Karpas-422 (cell line): ENCODE measurements around the gene BCL2L12. TPM values are rescaled to one million over a fixed set of nuclear protein-coding genes. Genes with fewer than 3 reads are reported as not detected.

Experiments
- DNase-seq: peaks from one replicate; pipeline ENCODE4 v3.0.0-alpha.2; 2015
- H2AFZ ChIP-seq: fragments of 200-600 bp; sonication (generic); 2 replicates; pipeline ENCODE4 v1.6.1; 2014; ENCODE audit warnings: antibody characterized with exemption, low read length, mixed read lengths
- H3K27ac ChIP-seq: fragments of 200-600 bp; sonication (generic); 2 replicates; pipeline ENCODE4 v1.5.1; 2014; ENCODE audit warnings: mild to moderate bottlenecking, low read length, moderate library complexity
- H3K27me3 ChIP-seq: fragments of 200-600 bp; sonication (generic); 2 replicates; pipeline ENCODE4 v1.6.1; 2014; ENCODE audit warnings: low read length, mixed read lengths
- H3K36me3 ChIP-seq: fragments of 200-600 bp; sonication (generic); 2 replicates; pipeline ENCODE4 v1.6.1; 2014; ENCODE audit warnings: low read length, mixed read lengths; ENCODE audit not compliant: insufficient read depth
- H3K4me1 ChIP-seq: fragments of 200-600 bp; sonication (generic); 2 replicates; pipeline ENCODE4 v1.6.1; 2014; ENCODE audit warnings: mild to moderate bottlenecking, low read length, mixed read lengths
- H3K4me2 ChIP-seq: fragments of 200-600 bp; sonication (generic); 2 replicates; pipeline ENCODE4 v1.6.1; 2014; ENCODE audit warnings: low read length, low read depth, mild to moderate bottlenecking; ENCODE audit not compliant: poor library complexity, severe bottlenecking
- H3K4me3 ChIP-seq: fragments of 200-600 bp; sonication (generic); 2 replicates; pipeline ENCODE4 v1.5.1; 2014; ENCODE audit warnings: mild to moderate bottlenecking, antibody characterized with exemption, low read length, mixed read lengths
- H3K79me2 ChIP-seq: fragments of 200-600 bp; sonication (generic); 2 replicates; pipeline ENCODE4 v1.6.1; 2014; ENCODE audit warnings: mild to moderate bottlenecking, low read length, mixed read lengths
- H3K9ac ChIP-seq: fragments of 200-600 bp; sonication (generic); 2 replicates; pipeline ENCODE4 v1.6.0; 2014; ENCODE audit warnings: low read length
- H3K9me2 ChIP-seq: fragments of 200-600 bp; sonication (generic), shearing (Covaris generic); replicated peaks from 2 replicates; pipeline ENCODE4 v1.6.0; 2014; ENCODE audit warnings: mild to moderate bottlenecking, low read length, moderate library complexity; ENCODE audit not compliant: insufficient read depth
- H3K9me3 ChIP-seq: fragments of 300-700, 200-600 bp; sonication (generic); 2 replicates; pipeline ENCODE4 v1.6.1; 2014; ENCODE audit warnings: low read length, mixed read lengths
- H4K20me1 ChIP-seq: fragments of 200-600 bp; sonication (generic); 2 replicates; pipeline ENCODE4 v1.6.1; 2014; ENCODE audit warnings: mild to moderate bottlenecking, antibody characterized with exemption, low read length, low read depth; ENCODE audit not compliant: insufficient read depth
- total RNA-seq: library from RNA; depleted of rRNA; stranded (reverse); fragments of >200 nt; shearing (Covaris generic); gene quantifications from 2 replicates; pipeline ENCODE4 v1.2.3, GENCODE V29; 2014; ENCODE audit warnings: low replicate concordance

BCL2L12 gene
- total RNA-seq, 1 experiment from 2014 or later = 25.6 TPM

DNA sequence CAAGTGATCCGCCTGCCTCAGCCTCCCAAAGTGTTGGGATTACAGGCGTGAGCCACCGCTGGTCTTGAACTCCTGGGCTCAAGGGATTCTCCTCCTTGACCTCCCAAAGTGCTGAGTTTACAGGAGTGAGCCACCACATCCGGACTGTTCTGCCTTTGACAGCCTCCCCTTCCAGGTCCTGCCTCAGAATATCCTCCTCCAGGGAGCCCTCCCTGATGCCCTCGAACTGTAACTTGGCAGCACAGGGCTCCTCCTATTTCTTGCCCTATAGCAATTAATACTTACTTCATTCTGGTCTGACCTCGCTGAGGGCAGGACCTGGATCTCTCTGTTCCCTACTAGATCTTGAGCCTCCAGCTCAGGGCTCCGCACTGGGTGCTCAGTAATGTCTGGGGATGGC is 31.1 kb downstream of the BCL2L12 start:
- no peaks in the 10 kb centered on the region for H3K79me2 ChIP-seq
- H3K27me3 ChIP-seq = no peaks in the 10 kb centered on the region
- no peaks in the 10 kb centered on the region for H3K9me2 ChIP-seq
- H3K4me3 ChIP-seq = no peak overlapping the region
- H3K36me3 ChIP-seq = no peaks in the 10 kb centered on the region
- no peak overlapping the region for H3K9ac ChIP-seq
- no peaks in the 10 kb centered on the region for H3K9me3 ChIP-seq
- H3K4me2 ChIP-seq = no peak overlapping the region
- H4K20me1 ChIP-seq = no peaks in the 10 kb centered on the region
- H2AFZ ChIP-seq = no peak overlapping the region
- H3K27ac ChIP-seq = no peak overlapping the region
- no peaks in the 10 kb centered on the region for H3K4me1 ChIP-seq
- no peak for DNase-seq

DNA sequence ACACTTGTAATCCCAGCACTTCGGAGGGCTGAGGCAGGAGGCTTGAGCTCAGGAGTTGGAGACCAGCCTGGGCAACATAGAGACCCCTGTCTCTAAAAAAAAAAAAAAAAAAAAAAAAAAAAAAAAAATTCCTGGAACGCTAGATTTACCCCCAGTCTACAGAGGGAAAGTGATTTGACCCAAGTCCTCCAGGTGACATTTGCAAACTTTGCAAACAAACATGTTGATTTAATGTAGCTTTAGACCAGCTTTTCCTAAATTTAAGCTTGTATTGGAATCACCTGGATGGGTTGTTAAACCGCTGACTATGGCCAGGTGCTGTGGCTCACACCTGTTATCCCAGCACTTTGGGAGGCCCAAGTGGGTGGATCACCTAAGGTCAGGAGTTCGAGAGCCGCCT is 33.6 kb downstream of the BCL2L12 start:
- H3K36me3 ChIP-seq = no peaks in the 10 kb centered on the region
- H3K4me2 ChIP-seq = no peak overlapping the region
- no peaks in the 10 kb centered on the region for H3K9me2 ChIP-seq
- no peaks in the 10 kb centered on the region for H4K20me1 ChIP-seq
- H3K79me2 ChIP-seq = no peaks in the 10 kb centered on the region
- no peaks in the 10 kb centered on the region for H3K27me3 ChIP-seq
- DNase-seq = no peak
- H2AFZ ChIP-seq = no peak overlapping the region
- no peak overlapping the region for H3K4me3 ChIP-seq
- no peak overlapping the region for H3K27ac ChIP-seq
- H3K4me1 ChIP-seq = no peaks in the 10 kb centered on the region
- no peaks in the 10 kb centered on the region for H3K9me3 ChIP-seq
- no peak overlapping the region for H3K9ac ChIP-seq

DNA sequence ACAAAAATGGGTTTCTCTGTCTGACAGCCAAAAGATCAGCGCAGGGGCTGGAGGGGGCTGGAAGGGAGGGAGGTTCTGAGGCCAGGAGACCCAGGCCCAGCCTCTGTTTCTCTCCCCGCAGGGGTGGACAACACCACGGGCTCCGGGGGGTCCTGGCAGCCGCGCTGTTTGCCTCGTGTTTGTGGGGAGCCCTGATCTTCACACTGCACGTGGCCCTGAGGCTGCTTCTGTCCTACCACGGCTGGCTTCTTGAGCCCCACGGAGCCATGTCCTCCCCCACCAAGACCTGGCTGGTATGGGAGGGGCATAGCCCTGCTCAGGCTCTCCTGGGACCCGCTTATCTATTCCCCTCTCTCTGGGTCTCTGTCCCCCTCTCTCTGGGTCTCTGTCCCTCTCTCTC is 34.8 kb downstream of the BCL2L12 start:
- no peaks in the 10 kb centered on the region for H3K9me2 ChIP-seq
- H3K79me2 ChIP-seq = no peaks in the 10 kb centered on the region
- no peaks in the 10 kb centered on the region for H4K20me1 ChIP-seq
- no peaks in the 10 kb centered on the region for H3K4me1 ChIP-seq
- H3K9me3 ChIP-seq = no peaks in the 10 kb centered on the region
- H3K27ac ChIP-seq = no peak overlapping the region
- H3K4me2 ChIP-seq = no peak overlapping the region
- DNase-seq = no peak
- no peaks in the 10 kb centered on the region for H3K27me3 ChIP-seq
- no peak overlapping the region for H3K9ac ChIP-seq
- no peak overlapping the region for H3K4me3 ChIP-seq
- no peak overlapping the region for H2AFZ ChIP-seq
- no peaks in the 10 kb centered on the region for H3K36me3 ChIP-seq

DNA sequence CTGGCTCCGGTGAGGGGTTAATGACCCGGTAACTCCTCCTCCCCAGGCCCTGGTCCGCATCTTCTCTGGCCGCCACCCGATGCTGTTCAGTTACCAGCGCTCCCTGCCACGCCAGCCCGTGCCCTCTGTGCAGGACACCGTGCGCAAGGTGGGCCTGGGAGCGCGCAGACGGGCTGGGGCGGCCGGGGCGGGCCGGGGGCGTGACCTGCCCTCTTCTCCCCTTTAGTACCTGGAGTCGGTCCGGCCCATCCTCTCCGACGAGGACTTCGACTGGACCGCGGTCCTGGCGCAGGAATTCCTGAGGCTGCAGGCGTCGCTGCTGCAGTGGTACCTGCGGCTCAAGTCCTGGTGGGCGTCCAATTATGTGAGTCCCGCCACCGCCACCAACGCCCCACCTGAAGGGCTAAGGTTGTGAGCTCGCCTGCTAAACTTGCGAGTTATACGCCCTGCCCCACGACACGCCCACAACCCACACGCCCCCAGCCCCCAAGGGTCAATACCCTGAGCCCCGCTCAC is 35.6 kb downstream of the BCL2L12 start:
- no peak overlapping the region for H3K9ac ChIP-seq
- no peak overlapping the region for H3K4me2 ChIP-seq
- no peak overlapping the region for H2AFZ ChIP-seq
- no peaks in the 10 kb centered on the region for H3K4me1 ChIP-seq
- H3K4me3 ChIP-seq = no peak overlapping the region
- no peaks in the 10 kb centered on the region for H3K27me3 ChIP-seq
- H3K27ac ChIP-seq = no peak overlapping the region
- no peaks in the 10 kb centered on the region for H3K79me2 ChIP-seq
- no peaks in the 10 kb centered on the region for H3K9me3 ChIP-seq
- no peaks in the 10 kb centered on the region for H3K9me2 ChIP-seq
- no peaks in the 10 kb centered on the region for H3K36me3 ChIP-seq
- no peaks in the 10 kb centered on the region for H4K20me1 ChIP-seq
- DNase-seq = peak; percentile 53

DNA sequence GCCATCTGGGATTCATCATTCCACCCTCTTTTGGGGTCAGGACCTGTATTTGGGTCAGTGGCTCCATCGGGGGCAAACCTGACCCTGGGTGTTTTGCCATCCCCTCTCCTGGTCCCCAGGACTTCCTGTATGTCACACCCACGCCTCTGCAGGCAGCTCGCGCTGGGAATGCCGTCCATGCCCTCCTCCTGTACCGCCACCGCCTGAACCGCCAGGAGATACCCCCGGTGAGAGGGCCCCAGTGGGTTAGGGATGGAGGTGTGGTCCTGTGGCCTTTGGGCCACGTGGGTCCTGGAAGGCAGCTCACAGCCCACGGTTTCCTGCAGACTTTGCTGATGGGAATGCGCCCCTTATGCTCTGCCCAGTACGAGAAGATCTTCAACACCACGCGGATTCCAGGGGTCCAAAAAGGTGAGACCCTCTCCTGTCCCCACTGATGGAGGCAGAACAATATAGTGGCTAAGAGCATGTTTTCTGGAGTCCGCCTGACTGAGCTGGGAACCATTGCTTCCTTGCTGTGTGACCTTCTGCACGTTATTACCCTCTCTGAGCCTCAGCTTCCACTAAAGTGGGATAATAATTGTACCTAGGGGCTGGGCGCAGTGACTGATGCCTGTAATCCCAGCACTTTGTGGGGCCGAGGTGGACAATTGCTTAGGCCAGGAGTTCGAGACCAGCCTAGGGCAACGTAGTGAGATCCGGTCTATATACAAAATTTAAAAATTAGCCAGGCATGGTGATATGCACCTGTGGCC is 39.3 kb downstream of the BCL2L12 start:
- no peak overlapping the region for H3K27ac ChIP-seq
- no peak overlapping the region for H3K4me2 ChIP-seq
- H3K79me2 ChIP-seq = no peaks in the 10 kb centered on the region
- no peaks in the 10 kb centered on the region for H3K9me2 ChIP-seq
- H3K4me3 ChIP-seq = no peak overlapping the region
- no peak overlapping the region for H2AFZ ChIP-seq
- no peaks in the 10 kb centered on the region for H3K27me3 ChIP-seq
- no peak for DNase-seq
- no peaks in the 10 kb centered on the region for H3K4me1 ChIP-seq
- no peaks in the 10 kb centered on the region for H4K20me1 ChIP-seq
- no peaks in the 10 kb centered on the region for H3K36me3 ChIP-seq
- H3K9ac ChIP-seq = no peak overlapping the region
- H3K9me3 ChIP-seq = no peaks in the 10 kb centered on the region

DNA sequence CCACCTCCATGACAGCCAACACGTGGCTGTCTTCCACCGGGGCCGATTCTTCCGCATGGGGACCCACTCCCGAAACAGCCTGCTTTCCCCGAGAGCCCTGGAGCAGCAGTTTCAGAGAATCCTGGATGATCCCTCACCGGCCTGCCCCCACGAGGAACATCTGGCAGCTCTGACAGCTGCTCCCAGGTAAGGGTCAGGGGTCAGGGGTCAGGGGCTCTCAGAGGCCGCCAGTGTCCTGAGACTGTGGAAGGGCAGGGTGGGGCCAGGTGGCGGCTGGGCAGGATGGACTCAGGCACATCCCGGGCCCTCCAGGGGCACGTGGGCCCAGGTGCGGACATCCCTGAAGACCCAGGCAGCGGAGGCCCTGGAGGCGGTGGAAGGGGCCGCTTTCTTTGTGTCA is 40.2 kb downstream of the BCL2L12 start:
- Histone ChIP-seq H3K9ac (no peak overlapping the region), H4K20me1 (no peaks in the 10 kb centered on the region), H2AFZ (no peak overlapping the region), H3K4me1 (no peaks in the 10 kb centered on the region), H3K9me3 (no peaks in the 10 kb centered on the region), H3K27me3 (no peaks in the 10 kb centered on the region), H3K79me2 (no peaks in the 10 kb centered on the region), H3K9me2 (no peaks in the 10 kb centered on the region), H3K36me3 (no peaks in the 10 kb centered on the region), H3K4me3 (no peak overlapping the region), H3K4me2 (no peak overlapping the region), H3K27ac (no peak overlapping the region)
- no peak for DNase-seq

DNA sequence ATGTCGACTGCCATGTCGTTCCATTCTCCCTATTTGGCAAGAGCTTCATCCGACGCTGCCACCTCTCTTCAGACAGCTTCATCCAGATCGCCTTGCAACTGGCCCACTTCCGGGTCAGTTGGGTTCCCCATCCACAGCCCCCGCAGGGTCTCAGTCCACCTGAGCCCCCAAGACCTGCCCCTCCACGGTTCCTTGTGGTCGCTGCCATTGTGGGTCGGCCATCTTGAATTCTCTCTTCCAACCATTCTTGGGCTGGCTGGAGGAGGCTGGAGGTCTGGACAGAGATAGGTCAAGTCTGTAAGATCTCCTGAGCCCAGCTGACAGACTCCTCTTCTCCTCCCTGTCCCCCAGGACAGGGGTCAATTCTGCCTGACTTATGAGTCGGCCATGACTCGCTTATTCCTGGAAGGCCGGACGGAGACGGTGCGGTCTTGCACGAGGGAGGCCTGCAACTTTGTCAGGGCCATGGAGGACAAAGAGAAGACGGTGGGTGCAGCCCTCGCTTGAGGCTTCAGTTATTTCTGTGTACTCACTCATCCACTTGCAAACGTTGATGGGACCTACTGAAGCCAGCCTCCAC is 44.7 kb downstream of the BCL2L12 start:
- H3K9ac ChIP-seq = no peak overlapping the region
- H3K4me3 ChIP-seq = no peak overlapping the region
- H3K4me1 ChIP-seq = no peaks in the 10 kb centered on the region
- H3K36me3 ChIP-seq = no peaks in the 10 kb centered on the region
- H3K9me3 ChIP-seq = no peaks in the 10 kb centered on the region
- no peaks in the 10 kb centered on the region for H3K79me2 ChIP-seq
- no peak overlapping the region for H2AFZ ChIP-seq
- H4K20me1 ChIP-seq = no peaks in the 10 kb centered on the region
- no peaks in the 10 kb centered on the region for H3K27me3 ChIP-seq
- no peak for DNase-seq
- H3K9me2 ChIP-seq = no peaks in the 10 kb centered on the region
- no peak overlapping the region for H3K27ac ChIP-seq
- no peak overlapping the region for H3K4me2 ChIP-seq

DNA sequence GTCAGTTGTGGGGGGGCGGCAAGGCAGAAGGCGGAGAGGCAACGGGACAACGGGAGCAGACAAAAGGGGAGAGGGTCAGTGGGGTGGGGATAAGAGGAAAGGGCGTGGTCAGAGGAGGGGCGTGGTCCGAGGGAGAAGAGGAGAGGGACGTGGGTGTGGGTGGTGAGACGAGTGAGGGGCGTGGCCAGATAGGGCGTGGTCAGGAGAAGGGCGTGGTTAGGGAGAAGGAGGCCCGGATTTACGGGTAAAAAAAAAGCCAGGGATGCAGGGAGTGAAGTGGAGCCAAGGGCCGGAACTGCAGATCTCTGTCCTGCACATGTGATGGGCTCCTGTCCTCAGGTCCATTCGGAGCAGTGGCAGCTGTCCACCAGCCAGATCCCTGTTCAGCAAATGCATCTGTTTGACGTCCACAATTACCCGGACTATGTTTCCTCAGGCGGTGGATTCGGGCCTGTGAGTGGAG is 46.7 kb downstream of the BCL2L12 start:
- no peaks in the 10 kb centered on the region for H3K4me1 ChIP-seq
- no peak overlapping the region for H3K27ac ChIP-seq
- no peaks in the 10 kb centered on the region for H3K79me2 ChIP-seq
- H3K27me3 ChIP-seq = no peaks in the 10 kb centered on the region
- H2AFZ ChIP-seq = no peak overlapping the region
- no peaks in the 10 kb centered on the region for H4K20me1 ChIP-seq
- no peak overlapping the region for H3K9ac ChIP-seq
- no peak overlapping the region for H3K4me2 ChIP-seq
- no peaks in the 10 kb centered on the region for H3K9me3 ChIP-seq
- DNase-seq = peak; percentile 90
- H3K9me2 ChIP-seq = no peaks in the 10 kb centered on the region
- H3K4me3 ChIP-seq = no peak overlapping the region
- no peaks in the 10 kb centered on the region for H3K36me3 ChIP-seq
